Ectodermal cell (in vitro differentiated cells): ENCODE data around the gene UTS2B.

Source experiments
- H3K27ac ChIP-seq: 2 replicates; pipeline ENCODE4 v1.7.0; 2013; ENCODE audit warnings: mild to moderate bottlenecking, low read depth, low read length; ENCODE audit not compliant: insufficient read depth, poor library complexity, severe bottlenecking
- H3K27me3 ChIP-seq: 2 replicates; pipeline ENCODE4 v1.7.0; 2013; ENCODE audit warnings: mild to moderate bottlenecking, low read length; ENCODE audit not compliant: insufficient read depth, control insufficient read depth, poor library complexity, severe bottlenecking
- H3K36me3 ChIP-seq: one replicate; pipeline ENCODE4 v1.7.0; 2013; ENCODE audit warnings: low read length; ENCODE audit not compliant: control insufficient read depth, insufficient read depth
- H3K4me1 ChIP-seq: one replicate; pipeline ENCODE4 v1.7.0; 2013; ENCODE audit warnings: low read length; ENCODE audit not compliant: control insufficient read depth, insufficient read depth
- H3K4me3 ChIP-seq: 2 replicates; pipeline ENCODE4 v1.7.0; 2013; ENCODE audit warnings: low read depth, low read length, control low read depth; ENCODE audit not compliant: insufficient read depth
- H3K9me3 ChIP-seq: 2 replicates; pipeline ENCODE4 v1.7.0; 2013; ENCODE audit warnings: mild to moderate bottlenecking, low read length, moderate library complexity; ENCODE audit not compliant: control insufficient read depth
- WGBS, 2 experiments: methylation state at CpG; one replicate each; pipeline ENCODE4 v1.1.7; 2013; ENCODE audit warnings: missing lambda C conversion rate in 2 of 2; 5-methylcytosine and 5-hydroxymethylcytosine counted together

UTS2B gene

DNA sequence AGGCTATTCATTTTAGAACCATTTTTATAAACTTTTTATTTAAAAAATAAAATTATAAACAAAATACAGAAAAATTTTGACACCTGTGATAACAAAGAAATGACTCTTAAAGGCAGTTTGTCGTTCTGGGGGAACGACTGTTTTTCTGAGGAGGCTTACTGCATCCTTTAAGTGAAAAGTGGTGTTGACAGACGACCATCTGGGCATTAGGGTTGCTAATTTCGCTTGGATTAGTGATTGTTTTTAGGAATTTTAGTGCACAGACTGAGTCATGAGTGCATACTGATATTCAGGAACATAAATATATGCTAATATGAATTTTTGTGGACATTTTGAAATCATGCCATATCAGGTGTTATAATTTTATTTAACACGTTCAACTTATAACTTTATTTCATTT lies 102.8 kb downstream of the UTS2B start:
- H3K27me3 ChIP-seq: no peaks in the 10 kb centered on the region
- 85 to 93% methylated on average over 5 of the region's 5 CpGs for WGBS, 2 experiments
- H3K27ac ChIP-seq: no peak overlapping the region
- H3K36me3 ChIP-seq: no peaks in the 10 kb centered on the region
- H3K4me1 ChIP-seq: no peaks in the 10 kb centered on the region
- H3K4me3 ChIP-seq: no peak overlapping the region
- no peaks in the 10 kb centered on the region for H3K9me3 ChIP-seq

GRCh38 chr3:191221638-191222037 lies 108.7 kb downstream of the UTS2B start:
- 85 to 88% methylated on average over 1 of the region's 1 CpG for WGBS, 2 experiments
- Histone ChIP-seq H3K36me3 (no peaks in the 10 kb centered on the region), H3K4me3 (no peak overlapping the region), H3K27me3 (no peaks in the 10 kb centered on the region), H3K9me3 (no peaks in the 10 kb centered on the region), H3K27ac (no peak overlapping the region), H3K4me1 (no peaks in the 10 kb centered on the region)

GRCh38 chr3:191220908-191221307 lies 109.4 kb downstream of the UTS2B start:
- Histone ChIP-seq H3K4me3 (no peak overlapping the region), H3K9me3 (no peaks in the 10 kb centered on the region)
- 82 to 85% methylated on average over 5 of the region's 5 CpGs for WGBS, 2 experiments

GRCh38 chr3:191217301-191217700 lies 113.0 kb downstream of the UTS2B start:
- WGBS, 2 experiments: 90 to 97% methylated on average over 1 of the region's 1 CpG
- H3K4me3 ChIP-seq: no peak overlapping the region
- no peaks in the 10 kb centered on the region for H3K4me1 ChIP-seq
- H3K36me3 ChIP-seq: no peaks in the 10 kb centered on the region
- H3K27me3 ChIP-seq: no peaks in the 10 kb centered on the region
- H3K27ac ChIP-seq: no peak overlapping the region
- no peaks in the 10 kb centered on the region for H3K9me3 ChIP-seq

More at GRCh38 chr3:191220908-191221307, 109.4 kb downstream of the UTS2B start:
- H3K27me3 ChIP-seq: no peaks in the 10 kb centered on the region
- H3K4me1 ChIP-seq: no peaks in the 10 kb centered on the region
- no peaks in the 10 kb centered on the region for H3K36me3 ChIP-seq
- H3K27ac ChIP-seq: no peak overlapping the region
